OCI-LY1 (cell line): Measurements from ENCODE around the gene EMID1.

Experiments
- H2AFZ ChIP-seq: fragments of 200-600 bp; sonication (generic), shearing (Covaris generic); 2 replicates; pipeline ENCODE4 v1.6.0; 2014; ENCODE audit warnings: antibody characterized with exemption, mild to moderate bottlenecking, low read length
- H3F3A ChIP-seq: fragments of 200-600 bp; sonication (generic), shearing (Covaris generic); 2 replicates; pipeline ENCODE4 v1.6.0; 2014; ENCODE audit warnings: mild to moderate bottlenecking, antibody characterized with exemption, low read length, moderate library complexity; ENCODE audit not compliant: insufficient read depth
- H3K27ac ChIP-seq: fragments of 200-600 bp; sonication (generic); 2 replicates; pipeline ENCODE4 v1.5.1; 2014; ENCODE audit warnings: low read length, mixed run types, mild to moderate bottlenecking, low read depth; ENCODE audit not compliant: poor library complexity, severe bottlenecking
- H3K27me3 ChIP-seq: fragments of 200-600 bp; sonication (generic); 2 replicates; pipeline ENCODE4 v1.6.0; 2014; ENCODE audit warnings: antibody characterized with exemption, mild to moderate bottlenecking, low read length, moderate library complexity; ENCODE audit not compliant: insufficient read depth
- H3K36me3 ChIP-seq: fragments of 200-600 bp; sonication (generic); 2 replicates; pipeline ENCODE4 v1.6.1; 2014; ENCODE audit warnings: mild to moderate bottlenecking, antibody characterized with exemption, low read length, moderate library complexity, mixed read lengths; ENCODE audit not compliant: insufficient read depth
- H3K4me1 ChIP-seq: fragments of 200-600 bp; sonication (generic); 2 replicates; pipeline ENCODE4 v1.5.1; 2014; ENCODE audit warnings: mild to moderate bottlenecking, low read length, moderate library complexity; ENCODE audit not compliant: insufficient read depth, severe bottlenecking
- H3K4me2 ChIP-seq: fragments of 200-600 bp; sonication (generic), shearing (Covaris generic); 2 replicates; pipeline ENCODE4 v1.6.1; 2014; ENCODE audit warnings: low read length
- H3K4me3 ChIP-seq: fragments of 200-600 bp; sonication (generic); 2 replicates; pipeline ENCODE4 v1.5.1; 2014; ENCODE audit warnings: low read length, low read depth, mild to moderate bottlenecking, mixed read lengths; ENCODE audit not compliant: poor library complexity, severe bottlenecking
- H3K79me2 ChIP-seq: fragments of 200-600 bp; shearing (Covaris generic); 2 replicates; pipeline ENCODE4 v1.6.1; 2016; ENCODE audit warnings: mixed run types, low read length, mixed read lengths; ENCODE audit not compliant: insufficient read depth
- H3K9ac ChIP-seq: fragments of 200-600 bp; sonication (generic), shearing (Covaris generic); 2 replicates; pipeline ENCODE4 v1.6.1; 2014; ENCODE audit warnings: mild to moderate bottlenecking, low read length, mixed read lengths
- H3K9me2 ChIP-seq: fragments of 200-600 bp; sonication (generic), shearing (Covaris generic); 2 replicates; pipeline ENCODE4 v1.6.1; 2014; ENCODE audit warnings: low read depth, mild to moderate bottlenecking, low read length, mixed read lengths
- H3K9me3 ChIP-seq: fragments of 200-600 bp; shearing (Covaris generic); 2 replicates; pipeline ENCODE4 v1.6.1; 2014; ENCODE audit warnings: low read length, mixed read lengths
- H4K20me1 ChIP-seq: fragments of 200-600 bp; sonication (generic), shearing (Covaris generic); 2 replicates; pipeline ENCODE4 v1.6.0; 2016; ENCODE audit warnings: mild to moderate bottlenecking, low read length; ENCODE audit not compliant: insufficient read depth
- CTCF ChIP-seq: fragments of 200-600 bp; sonication (generic), shearing (Covaris generic); IDR thresholded peaks from 2 replicates; pipeline ENCODE4 v1.5.1; 2017; ENCODE audit warnings: mild to moderate bottlenecking, antibody characterized with exemption, low read length, moderate library complexity, mixed read lengths
- EZH2 ChIP-seq: fragments of 200-600 bp; sonication (generic), shearing (Covaris generic); IDR thresholded peaks from 2 replicates; pipeline ENCODE4 v1.8.0; 2017; ENCODE audit warnings: borderline replicate concordance, mixed run types, mild to moderate bottlenecking, antibody characterized with exemption, low read length, moderate library complexity, mixed read lengths

EMID1 gene

DNA sequence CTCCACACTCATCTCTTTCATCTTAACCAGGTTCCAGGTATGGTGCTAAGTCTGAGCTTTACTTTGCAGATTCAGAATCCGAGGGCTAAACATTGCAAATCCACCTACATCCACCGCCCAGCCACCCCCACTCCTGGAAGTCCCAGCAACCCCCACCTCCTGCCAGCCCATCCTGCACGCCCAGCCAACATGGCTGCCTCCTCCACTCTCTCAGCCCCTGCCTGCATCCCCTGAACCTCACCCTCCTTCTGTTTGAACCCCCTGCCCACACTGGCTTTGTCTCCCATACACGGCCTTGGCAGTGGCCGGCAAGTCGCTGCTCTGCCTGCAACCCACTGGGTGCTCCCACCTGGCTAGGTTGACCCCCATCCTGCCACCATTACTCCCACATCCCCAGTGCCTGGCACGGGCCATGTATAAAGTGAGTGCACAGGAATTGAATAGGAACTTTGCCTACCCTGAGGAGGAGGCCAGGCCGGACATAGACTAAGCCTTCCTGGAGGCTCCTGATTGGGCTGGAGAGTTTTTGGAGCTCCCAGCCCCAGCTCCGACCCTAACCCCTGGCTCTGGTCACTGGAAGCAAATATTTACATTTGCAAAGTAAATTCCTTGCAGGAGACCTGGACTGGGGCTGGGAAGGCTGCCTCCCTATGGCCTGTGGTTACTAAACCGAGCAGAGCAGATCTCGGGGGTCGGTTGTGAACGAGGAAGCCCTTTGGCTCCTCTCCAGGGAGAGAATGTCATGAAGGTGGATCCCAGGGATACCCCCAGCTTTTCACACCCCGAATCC is 14.4 kb downstream of the EMID1 start:
- no peaks in the 10 kb centered on the region for H4K20me1 ChIP-seq
- H3K27me3 ChIP-seq = peaks cover 11% of the 10 kb centered on the region
- H3K9me2 ChIP-seq = no peaks in the 10 kb centered on the region
- no peak overlapping the region for H2AFZ ChIP-seq
- TF ChIP-seq EZH2 (no peak), CTCF (no peak)
- no peak overlapping the region for H3K27ac ChIP-seq
- H3K36me3 ChIP-seq = no peaks in the 10 kb centered on the region
- H3K9ac ChIP-seq = no peak overlapping the region
- no peak overlapping the region for H3K4me3 ChIP-seq
- no peaks in the 10 kb centered on the region for H3K4me1 ChIP-seq
- no peaks in the 10 kb centered on the region for H3K9me3 ChIP-seq
- H3K79me2 ChIP-seq = no peaks in the 10 kb centered on the region
- no peaks in the 10 kb centered on the region for H3F3A ChIP-seq
- no peak overlapping the region for H3K4me2 ChIP-seq

DNA sequence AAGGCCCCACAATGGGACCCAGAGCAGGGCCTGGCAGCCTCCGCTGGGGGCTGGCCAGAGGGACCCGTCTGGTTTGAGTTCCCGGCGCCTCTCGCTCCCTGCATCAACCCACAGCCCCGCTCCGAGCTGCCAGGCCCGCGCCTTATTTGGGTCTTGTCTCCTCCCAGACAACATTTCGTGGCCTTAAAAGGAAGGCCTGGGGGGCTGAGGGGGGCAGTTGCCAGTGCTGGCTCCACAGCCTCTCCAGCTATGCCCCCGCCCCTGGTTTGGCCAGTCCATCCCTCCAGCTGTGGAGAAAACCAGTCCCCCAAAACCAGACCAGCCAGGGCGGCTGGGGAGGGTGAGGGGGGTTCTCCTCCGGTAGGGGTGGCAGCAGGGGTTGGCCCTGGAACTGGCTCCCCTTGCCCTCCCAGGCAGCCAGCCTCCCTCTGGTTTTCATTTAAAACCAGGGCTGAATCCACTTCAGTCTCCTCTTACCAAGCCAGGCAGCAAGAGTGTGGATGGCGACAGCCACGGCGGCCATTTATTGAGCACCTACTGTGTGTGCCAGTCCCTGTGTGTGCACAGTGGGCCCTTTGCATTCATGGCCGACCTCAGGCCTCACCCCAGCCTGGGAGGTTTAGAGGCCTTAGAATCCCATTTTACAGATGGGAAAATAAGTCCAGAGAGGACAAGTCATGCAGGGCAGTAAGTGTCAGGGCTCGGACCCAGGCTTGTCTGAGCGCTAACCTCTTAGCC is 18.6 kb downstream of the EMID1 start:
- no peaks in the 10 kb centered on the region for H3K36me3 ChIP-seq
- H3K4me3 ChIP-seq = no peak overlapping the region
- H2AFZ ChIP-seq = no peak overlapping the region
- no peak overlapping the region for H3K4me2 ChIP-seq
- H4K20me1 ChIP-seq = no peaks in the 10 kb centered on the region
- no peak overlapping the region for H3K27ac ChIP-seq
- no peaks in the 10 kb centered on the region for H3F3A ChIP-seq
- H3K79me2 ChIP-seq = no peaks in the 10 kb centered on the region
- H3K9ac ChIP-seq = no peak overlapping the region
- H3K27me3 ChIP-seq = peaks cover 10% of the 10 kb centered on the region; the same call in 1 of the 2 replicates
- no peaks in the 10 kb centered on the region for H3K9me3 ChIP-seq
- no peaks in the 10 kb centered on the region for H3K9me2 ChIP-seq
- TF ChIP-seq EZH2 = no peak
- no peak for TF ChIP-seq CTCF
- no peaks in the 10 kb centered on the region for H3K4me1 ChIP-seq

- no peaks in the 10 kb centered on the region for H3K4me1 ChIP-seq
- H3K36me3 ChIP-seq = no peaks in the 10 kb centered on the region
- H3K4me3 ChIP-seq = no peak overlapping the region
- no peak for TF ChIP-seq CTCF
- H3K27ac ChIP-seq = no peak overlapping the region
- no peaks in the 10 kb centered on the region for H3F3A ChIP-seq
- no peak overlapping the region for H2AFZ ChIP-seq
- no peaks in the 10 kb centered on the region for H4K20me1 ChIP-seq
- H3K79me2 ChIP-seq = no peaks in the 10 kb centered on the region
- peaks cover 10% of the 10 kb centered on the region; the same call in 1 of the 2 replicates for H3K27me3 ChIP-seq
- H3K4me2 ChIP-seq = no peak overlapping the region
- H3K9me2 ChIP-seq = no peaks in the 10 kb centered on the region
- H3K9ac ChIP-seq = no peak overlapping the region
- no peaks in the 10 kb centered on the region for H3K9me3 ChIP-seq
Measured at GRCh38 chr22:29224859-29225410, 19.2 kb downstream of the EMID1 start.
